ENCODE measurements around the gene MANF.

MANF gene

GRCh38 chr3:51378726-51379125 is 6.4 kb upstream of the MANF start:
- DNase-seq (ENCODE audit: low read depth): no peak
- TF ChIP-seq, protein P1, sequence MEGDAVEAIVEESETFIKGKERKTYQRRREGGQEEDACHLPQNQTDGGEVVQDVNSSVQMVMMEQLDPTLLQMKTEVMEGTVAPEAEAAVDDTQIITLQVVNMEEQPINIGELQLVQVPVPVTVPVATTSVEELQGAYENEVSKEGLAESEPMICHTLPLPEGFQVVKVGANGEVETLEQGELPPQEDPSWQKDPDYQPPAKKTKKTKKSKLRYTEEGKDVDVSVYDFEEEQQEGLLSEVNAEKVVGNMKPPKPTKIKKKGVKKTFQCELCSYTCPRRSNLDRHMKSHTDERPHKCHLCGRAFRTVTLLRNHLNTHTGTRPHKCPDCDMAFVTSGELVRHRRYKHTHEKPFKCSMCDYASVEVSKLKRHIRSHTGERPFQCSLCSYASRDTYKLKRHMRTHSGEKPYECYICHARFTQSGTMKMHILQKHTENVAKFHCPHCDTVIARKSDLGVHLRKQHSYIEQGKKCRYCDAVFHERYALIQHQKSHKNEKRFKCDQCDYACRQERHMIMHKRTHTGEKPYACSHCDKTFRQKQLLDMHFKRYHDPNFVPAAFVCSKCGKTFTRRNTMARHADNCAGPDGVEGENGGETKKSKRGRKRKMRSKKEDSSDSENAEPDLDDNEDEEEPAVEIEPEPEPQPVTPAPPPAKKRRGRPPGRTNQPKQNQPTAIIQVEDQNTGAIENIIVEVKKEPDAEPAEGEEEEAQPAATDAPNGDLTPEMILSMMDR (IDR thresholded peaks at IDR 0.05; ENCODE audit: low read depth, low read length, missing control alignments): no peak
- H3K4me3 ChIP-seq (ENCODE audit: low read depth, low read length): no peak overlapping the region
- in situ Hi-C loops (cut with HindIII; ENCODE audit: low sequenced_read_pairs): loop anchor here (10.0 kb wide), 1 partner anchor 274 kb away; no protein-coding TSS in a partner anchor

DNA sequence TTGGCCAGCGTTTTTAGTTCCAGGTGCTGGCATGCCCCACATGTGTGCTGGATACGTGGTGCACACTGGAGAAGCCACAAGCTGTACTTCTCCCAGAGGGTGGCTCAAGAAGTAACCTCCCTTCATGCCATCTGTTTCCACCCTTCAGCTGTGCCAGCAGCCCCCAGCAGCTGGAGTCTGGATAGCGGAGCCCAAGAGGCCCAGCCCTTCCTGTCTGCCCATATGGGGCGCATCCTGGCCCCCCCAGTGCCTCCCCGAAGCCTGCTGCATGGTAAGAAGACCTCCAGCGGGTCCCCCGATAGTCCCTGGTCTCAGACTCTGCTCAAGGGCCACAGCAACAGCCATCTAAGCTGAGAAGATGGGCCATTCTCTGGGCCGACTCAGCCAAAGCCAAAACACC is 5.8 kb upstream of the MANF start:
- in situ Hi-C loops (cut with HindIII; ENCODE audit: low sequenced_read_pairs): loop anchor here (10.0 kb wide), 1 partner anchor 274 kb away; no protein-coding TSS in a partner anchor
- TF ChIP-seq, protein P1 (IDR thresholded peaks at IDR 0.05; ENCODE audit: low read depth, low read length, missing control alignments): no peak
- no peak for DNase-seq (ENCODE audit: low read depth)

DNA sequence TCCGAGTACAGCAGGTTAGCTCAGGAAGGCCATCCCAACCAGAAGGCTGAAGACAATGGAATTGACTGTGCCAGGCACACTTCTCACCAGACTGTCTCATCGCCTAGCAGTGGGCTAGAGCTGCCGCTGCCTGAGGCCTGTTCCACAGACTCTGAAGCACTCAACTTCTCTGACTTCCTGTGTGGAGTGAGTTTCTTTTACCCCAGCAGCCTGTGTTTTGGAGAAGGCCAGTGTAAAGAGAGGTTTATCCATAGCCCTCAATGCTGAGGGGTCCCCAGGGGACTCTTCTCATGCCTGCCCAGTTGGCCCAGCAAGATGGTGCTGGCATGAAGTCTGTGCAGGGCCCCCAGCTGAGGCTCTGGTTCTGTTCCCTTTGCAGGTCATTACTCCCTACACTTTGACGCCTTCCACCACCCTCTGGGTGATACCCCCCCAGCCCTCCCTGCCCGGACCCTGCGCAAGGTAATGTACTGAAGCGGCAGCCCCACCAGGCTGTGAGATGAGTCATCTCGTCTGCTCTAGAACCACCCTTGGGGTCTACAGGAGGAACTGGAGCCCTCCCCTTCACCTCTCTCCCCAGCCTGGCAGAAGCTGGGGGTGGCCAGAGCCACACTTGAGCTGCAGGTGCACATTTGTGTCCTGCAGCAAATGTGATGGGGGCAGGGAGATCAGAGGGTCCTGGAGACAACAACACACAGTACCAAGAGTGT is 5.2 kb upstream of the MANF start:
- DNase-seq (ENCODE audit: low read depth): no peak
- H3K4me3 ChIP-seq (ENCODE audit: low read depth, low read length): no peak overlapping the region
- TF ChIP-seq, protein P1 (IDR thresholded peaks at IDR 0.05; ENCODE audit: low read depth, low read length, missing control alignments): no peak
- in situ Hi-C loops (cut with HindIII; ENCODE audit: low sequenced_read_pairs): loop anchor here (10.0 kb wide), 1 partner anchor 275 kb away; no protein-coding TSS in a partner anchor

More for the DNA sequence above, 5.8 kb upstream of the MANF start:
- no peak overlapping the region for H3K4me3 ChIP-seq (ENCODE audit: low read depth, low read length)

DNA sequence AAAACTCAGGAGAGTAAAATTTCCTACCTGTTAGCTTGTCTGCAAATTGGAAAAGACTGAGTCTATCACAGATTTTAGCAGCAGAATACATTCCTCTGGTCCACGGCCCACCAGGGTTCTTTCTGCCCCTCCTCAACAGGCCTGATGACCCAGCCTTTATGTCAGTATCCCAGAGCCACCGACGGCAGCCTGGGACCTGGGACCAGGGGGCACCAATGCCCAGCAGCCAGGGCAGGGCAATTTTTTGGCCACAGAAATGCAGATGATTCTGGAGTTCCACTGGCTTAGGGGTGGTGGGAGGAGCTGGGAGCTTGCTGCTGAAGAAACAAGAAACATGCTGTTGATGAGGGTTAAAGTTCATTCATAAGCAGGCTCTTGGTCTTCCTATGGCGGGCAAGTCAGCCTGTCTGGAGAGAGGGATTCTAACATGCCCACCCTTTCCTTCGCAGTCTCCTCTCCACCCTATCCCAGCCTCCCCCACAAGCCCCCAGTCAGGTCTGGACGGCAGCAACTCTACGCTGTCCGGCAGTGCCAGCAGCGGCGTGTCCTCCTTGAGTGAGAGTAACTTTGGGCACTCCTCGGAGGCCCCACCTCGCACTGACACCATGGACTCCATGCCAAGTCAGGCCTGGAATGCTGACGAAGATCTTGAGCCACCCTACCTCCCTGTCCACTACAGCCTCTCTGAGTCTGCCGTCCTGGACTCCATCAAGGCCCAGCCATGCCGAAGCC is 4.3 kb upstream of the MANF start:
- in situ Hi-C loops (cut with HindIII; ENCODE audit: low sequenced_read_pairs): no loop called here
- no peak for DNase-seq (ENCODE audit: low read depth)
- TF ChIP-seq, protein P1 (IDR thresholded peaks at IDR 0.05; ENCODE audit: low read depth, low read length, missing control alignments): no peak
- no peak overlapping the region for H3K4me3 ChIP-seq (ENCODE audit: low read depth, low read length)

DNA sequence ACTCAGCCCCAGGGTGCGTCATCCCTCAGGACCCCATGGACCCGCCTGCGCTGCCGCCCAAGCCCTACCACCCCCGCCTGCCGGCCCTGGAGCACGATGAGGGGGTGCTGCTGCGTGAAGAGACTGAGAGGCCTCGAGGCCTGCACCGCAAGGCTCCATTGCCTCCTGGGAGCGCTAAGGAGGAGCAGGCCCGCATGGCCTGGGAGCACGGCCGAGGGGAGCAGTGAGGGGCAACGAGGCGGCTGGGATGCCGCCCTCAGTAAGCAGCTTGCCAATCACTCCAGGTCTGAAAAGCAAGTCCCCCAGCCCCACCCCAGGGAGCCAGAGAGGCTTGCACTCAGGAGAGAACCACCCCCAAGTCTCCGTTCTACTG is 3.8 kb upstream of the MANF start:
- in situ Hi-C loops (cut with HindIII; ENCODE audit: low sequenced_read_pairs): no loop called here
- TF ChIP-seq, protein P1 (IDR thresholded peaks at IDR 0.05; ENCODE audit: low read depth, low read length, missing control alignments): no peak
- no peak for DNase-seq (ENCODE audit: low read depth)
- H3K4me3 ChIP-seq (ENCODE audit: low read depth, low read length): no peak overlapping the region

- TF ChIP-seq, protein P1 (IDR thresholded peaks at IDR 0.05; ENCODE audit: low read depth, low read length, missing control alignments): no peak
- in situ Hi-C loops (cut with HindIII; ENCODE audit: low sequenced_read_pairs): no loop called here
Measured at GRCh38 chr3:51382076-51382745, 2.9 kb upstream of the MANF start.

More at GRCh38 chr3:51382076-51382745, 2.9 kb upstream of the MANF start:
- no peak for DNase-seq (ENCODE audit: low read depth)
- H3K4me3 ChIP-seq (ENCODE audit: low read depth, low read length): no peak overlapping the region
